Panc1 (cell line): ENCODE results near the gene CCR7. TPM values are rescaled to one million over a fixed set of nuclear protein-coding genes. Genes with fewer than 3 reads are reported as not detected.

Source experiments
- ATAC-seq: fragments of 200-7000 bp; cut with Tn5 transposase; 2 replicates; pipeline ENCODE4 v1.9.1; 2020; ENCODE audit warnings: mild to moderate bottlenecking, moderate library complexity
- BruUV-seq: library from RNA; stranded (reverse); fragments of 400-500 nt; replicated peaks from 2 replicates; lab custom pipeline; 2021; lab: Mats Ljungman, UMichigan
- CTCF ChIA-PET: fragments of 300-600 bp; sonication (Branson Sonifier 250); formaldehyde crosslinking; loops from one replicate; lab custom pipeline; 2022; ENCODE audit warnings: antibody characterized with exemption; lab: Charles Lee
- POLR2A ChIA-PET: fragments of 300-600 bp; sonication (Branson Sonifier 250); formaldehyde crosslinking; loops from one replicate; lab custom pipeline; 2022; ENCODE audit warnings: antibody characterized with exemption; lab: Charles Lee
- DNase-seq: peaks from one replicate; pipeline ENCODE4 v3.0.0-alpha.2; 2010; ENCODE audit warnings: low read depth, low spot score
- H3K27ac ChIP-seq: 2 replicates; pipeline ENCODE4 v1.5.1; 2011; ENCODE audit warnings: mild to moderate bottlenecking, low read length, inconsistent platforms
- H3K27me3 ChIP-seq: fragments of 200-500 bp; sonication (Bioruptor generic); 2 replicates; pipeline ENCODE4 v1.6.0; 2014; ENCODE audit warnings: low read length, inconsistent platforms; ENCODE audit not compliant: control insufficient read depth, insufficient read depth
- H3K36me3 ChIP-seq: fragments of 200-500 bp; sonication (Bioruptor generic); 2 replicates; pipeline ENCODE4 v1.5.1; 2014; ENCODE audit warnings: inconsistent platforms, mild to moderate bottlenecking, low read length, moderate library complexity; ENCODE audit not compliant: control insufficient read depth, insufficient read depth
- H3K4me1 ChIP-seq: 2 replicates; pipeline ENCODE4 v1.5.1; 2011; ENCODE audit warnings: inconsistent platforms, mild to moderate bottlenecking, low read length, moderate library complexity; ENCODE audit not compliant: control insufficient read depth, insufficient read depth
- H3K4me3 ChIP-seq, 2 experiments: 2 replicates each; pipeline ENCODE4 v1.5.1; 2011 to 2012; ENCODE audit warnings: low read depth in 2 of 2, low read length in 2 of 2, mild to moderate bottlenecking in 2 of 2, inconsistent platforms in 1 of 2, moderate library complexity in 1 of 2
- H3K9me3 ChIP-seq: fragments of 200-500 bp; sonication (Bioruptor generic); 2 replicates; pipeline ENCODE4 v1.5.1; 2014; ENCODE audit warnings: low read depth, mild to moderate bottlenecking, inconsistent platforms, low read length, moderate library complexity; ENCODE audit not compliant: control insufficient read depth, insufficient read depth
- POLR2AphosphoS5 ChIP-seq: IDR thresholded peaks from 2 replicates; pipeline ENCODE4 v1.6.1; 2012; ENCODE audit warnings: mild to moderate bottlenecking, low read depth, low read length, moderate library complexity
- SIN3A ChIP-seq: IDR thresholded peaks from 2 replicates; pipeline ENCODE4 v1.6.1; 2012; ENCODE audit warnings: low read depth, mild to moderate bottlenecking, low read length, moderate library complexity, borderline replicate concordance; ENCODE audit not compliant: insufficient read depth
- TCF7L2 ChIP-seq: IDR thresholded peaks from 2 replicates; pipeline ENCODE4 v1.6.1; 2011; ENCODE audit warnings: mild to moderate bottlenecking, low read depth, low read length, inconsistent platforms
- in situ Hi-C: cut with HindIII; loops from 2 replicates; pipeline ENCODE4 v1.10.0; 2016; ENCODE audit warnings: low sequenced_read_pairs, low pct_unique_long_range_greater_than_20kb
- intact Hi-C: fragments of 100-400 bp; cut with micrococcal nuclease; formaldehyde crosslinking; loops from one replicate; pipeline ENCODE4 v1.10.0; 2022; ENCODE audit not compliant: unreplicated experiment
- total RNA-seq: library from RNA; stranded (reverse); gene quantifications from one replicate; pipeline ENCODE4 v1.2.1, GENCODE V29; 2021; ENCODE audit not compliant: unreplicated experiment
- TF ChIP-seq, protein P1 (sequence below), 2 experiments: IDR thresholded peaks; 2 replicates each; pipeline ENCODE4 v1.6.1; 2011 to 2012; ENCODE audit warnings: low read depth in 2 of 2, control low read depth in 1 of 2, low read length in 1 of 2, mild to moderate bottlenecking in 1 of 2, moderate library complexity in 1 of 2; ENCODE audit not compliant: insufficient read depth in 1 of 2
- TF ChIP-seq, protein P2 (sequence below): fragments of 450-650 bp; IDR thresholded peaks from 2 replicates; pipeline ENCODE4 v1.5.1; 2017; ENCODE audit warnings: mild to moderate bottlenecking

Gene CCR7
- total RNA-seq, 1 experiment from 2014 or later: 0.44 TPM

DNA sequence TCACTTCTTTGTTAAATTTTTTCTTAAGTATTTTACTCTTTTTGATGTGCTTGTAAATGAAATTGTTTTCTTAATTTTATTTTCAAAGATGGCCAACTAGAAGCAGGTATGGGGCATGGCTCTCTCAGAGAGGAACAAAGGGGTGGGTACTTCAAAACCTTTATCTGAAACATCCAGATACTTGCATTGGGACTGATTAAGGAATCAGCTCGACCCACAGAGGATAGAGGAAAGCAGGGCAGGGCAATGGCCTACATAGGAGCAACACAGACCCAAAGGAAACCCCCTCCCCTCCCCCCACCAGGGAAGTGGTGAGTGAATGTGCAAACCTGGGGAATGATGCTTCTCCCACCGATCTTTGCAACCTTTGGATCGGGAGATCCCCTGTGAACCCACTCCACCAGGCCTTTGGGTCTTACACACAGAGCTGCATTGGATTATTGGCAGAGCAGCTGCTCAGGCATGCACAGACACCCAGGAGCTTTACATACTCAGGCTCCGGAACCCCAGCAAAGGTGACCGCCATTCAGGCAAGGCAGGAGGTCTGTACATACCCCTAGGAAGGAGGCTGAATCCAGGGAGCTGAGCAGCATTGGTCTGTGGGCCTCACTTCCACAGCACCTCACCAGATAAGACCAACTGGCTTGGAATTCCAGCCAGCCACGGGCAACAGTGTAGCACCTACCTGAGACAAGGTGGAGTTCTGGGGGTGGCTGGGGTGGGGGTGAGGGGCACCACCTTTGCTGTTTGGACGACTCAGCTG lies 3.0 kb upstream of the CCR7 start:
- no peak overlapping the region for H3K4me3 ChIP-seq
- peaks cover 5% of the 10 kb centered on the region; the same call in 1 of the 2 replicates for H3K27me3 ChIP-seq
- H3K36me3 ChIP-seq: no peaks in the 10 kb centered on the region
- TF ChIP-seq POLR2AphosphoS5 (no peak), TCF7L2 (no peak), SIN3A (no peak)
- TF ChIP-seq, protein P1, sequence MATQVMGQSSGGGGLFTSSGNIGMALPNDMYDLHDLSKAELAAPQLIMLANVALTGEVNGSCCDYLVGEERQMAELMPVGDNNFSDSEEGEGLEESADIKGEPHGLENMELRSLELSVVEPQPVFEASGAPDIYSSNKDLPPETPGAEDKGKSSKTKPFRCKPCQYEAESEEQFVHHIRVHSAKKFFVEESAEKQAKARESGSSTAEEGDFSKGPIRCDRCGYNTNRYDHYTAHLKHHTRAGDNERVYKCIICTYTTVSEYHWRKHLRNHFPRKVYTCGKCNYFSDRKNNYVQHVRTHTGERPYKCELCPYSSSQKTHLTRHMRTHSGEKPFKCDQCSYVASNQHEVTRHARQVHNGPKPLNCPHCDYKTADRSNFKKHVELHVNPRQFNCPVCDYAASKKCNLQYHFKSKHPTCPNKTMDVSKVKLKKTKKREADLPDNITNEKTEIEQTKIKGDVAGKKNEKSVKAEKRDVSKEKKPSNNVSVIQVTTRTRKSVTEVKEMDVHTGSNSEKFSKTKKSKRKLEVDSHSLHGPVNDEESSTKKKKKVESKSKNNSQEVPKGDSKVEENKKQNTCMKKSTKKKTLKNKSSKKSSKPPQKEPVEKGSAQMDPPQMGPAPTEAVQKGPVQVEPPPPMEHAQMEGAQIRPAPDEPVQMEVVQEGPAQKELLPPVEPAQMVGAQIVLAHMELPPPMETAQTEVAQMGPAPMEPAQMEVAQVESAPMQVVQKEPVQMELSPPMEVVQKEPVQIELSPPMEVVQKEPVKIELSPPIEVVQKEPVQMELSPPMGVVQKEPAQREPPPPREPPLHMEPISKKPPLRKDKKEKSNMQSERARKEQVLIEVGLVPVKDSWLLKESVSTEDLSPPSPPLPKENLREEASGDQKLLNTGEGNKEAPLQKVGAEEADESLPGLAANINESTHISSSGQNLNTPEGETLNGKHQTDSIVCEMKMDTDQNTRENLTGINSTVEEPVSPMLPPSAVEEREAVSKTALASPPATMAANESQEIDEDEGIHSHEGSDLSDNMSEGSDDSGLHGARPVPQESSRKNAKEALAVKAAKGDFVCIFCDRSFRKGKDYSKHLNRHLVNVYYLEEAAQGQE (IDR thresholded peaks at IDR 0.05; ENCODE audit: insufficient read depth in 1 of 2, low read depth in 2 of 2, low read length in 1 of 2): no peak
- TF ChIP-seq, protein P2, sequence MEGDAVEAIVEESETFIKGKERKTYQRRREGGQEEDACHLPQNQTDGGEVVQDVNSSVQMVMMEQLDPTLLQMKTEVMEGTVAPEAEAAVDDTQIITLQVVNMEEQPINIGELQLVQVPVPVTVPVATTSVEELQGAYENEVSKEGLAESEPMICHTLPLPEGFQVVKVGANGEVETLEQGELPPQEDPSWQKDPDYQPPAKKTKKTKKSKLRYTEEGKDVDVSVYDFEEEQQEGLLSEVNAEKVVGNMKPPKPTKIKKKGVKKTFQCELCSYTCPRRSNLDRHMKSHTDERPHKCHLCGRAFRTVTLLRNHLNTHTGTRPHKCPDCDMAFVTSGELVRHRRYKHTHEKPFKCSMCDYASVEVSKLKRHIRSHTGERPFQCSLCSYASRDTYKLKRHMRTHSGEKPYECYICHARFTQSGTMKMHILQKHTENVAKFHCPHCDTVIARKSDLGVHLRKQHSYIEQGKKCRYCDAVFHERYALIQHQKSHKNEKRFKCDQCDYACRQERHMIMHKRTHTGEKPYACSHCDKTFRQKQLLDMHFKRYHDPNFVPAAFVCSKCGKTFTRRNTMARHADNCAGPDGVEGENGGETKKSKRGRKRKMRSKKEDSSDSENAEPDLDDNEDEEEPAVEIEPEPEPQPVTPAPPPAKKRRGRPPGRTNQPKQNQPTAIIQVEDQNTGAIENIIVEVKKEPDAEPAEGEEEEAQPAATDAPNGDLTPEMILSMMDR: no peak
- peaks cover 8% of the 10 kb centered on the region; the same call in 1 of the 2 replicates for H3K9me3 ChIP-seq
- H3K27ac ChIP-seq: no peak overlapping the region
- ATAC-seq (no peak), DNase-seq (no peak)
- POLR2A ChIA-PET: no interaction called here
- CTCF ChIA-PET: interaction anchor here (1.6 kb wide), 1 partner anchor 8 kb away, joined by 4 read pairs; no protein-coding TSS in a partner anchor
- intact Hi-C loops: no loop called here
- H3K4me1 ChIP-seq: no peaks in the 10 kb centered on the region
- in situ Hi-C loops: no loop called here
- BruUV-seq: no TSS peak

DNA sequence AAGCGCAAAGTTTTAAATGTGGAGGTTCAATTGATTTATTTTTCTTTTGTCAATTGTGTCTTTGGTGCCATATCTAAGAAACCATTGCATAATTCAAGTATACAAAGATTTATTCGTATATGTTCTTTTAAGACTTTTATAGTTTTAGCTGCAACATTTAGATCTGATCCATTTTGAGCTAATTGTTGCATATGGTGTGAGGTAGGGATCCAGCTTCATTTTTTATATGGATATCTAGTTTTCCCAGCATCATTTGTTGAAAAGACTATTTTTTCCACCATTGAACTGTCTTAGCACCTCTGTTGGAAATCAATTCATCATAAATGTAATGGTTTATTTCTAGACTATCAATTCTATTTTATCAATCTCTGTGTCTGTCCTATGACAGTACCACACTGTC lies 2.1 kb upstream of the CCR7 start:
- in situ Hi-C loops (no loop called here), intact Hi-C loops (no loop called here)
- TF ChIP-seq, protein P1 (IDR thresholded peaks at IDR 0.05; ENCODE audit: insufficient read depth in 1 of 2, low read depth in 2 of 2, low read length in 1 of 2): no peak
- TF ChIP-seq, protein P2: no peak
- TF ChIP-seq SIN3A: no peak
- no peak for TF ChIP-seq POLR2AphosphoS5
- no peak for TF ChIP-seq TCF7L2
- no peak overlapping the region for H3K27ac ChIP-seq
- ATAC-seq (no peak), DNase-seq (no peak)
- H3K9me3 ChIP-seq: peaks cover 8% of the 10 kb centered on the region; the same call in 1 of the 2 replicates
- POLR2A ChIA-PET: no interaction called here
- no peaks in the 10 kb centered on the region for H3K4me1 ChIP-seq
- no peak overlapping the region for H3K4me3 ChIP-seq
- BruUV-seq: no TSS peak
- peaks cover 5% of the 10 kb centered on the region; the same call in 1 of the 2 replicates for H3K27me3 ChIP-seq
- H3K36me3 ChIP-seq: no peaks in the 10 kb centered on the region
- CTCF ChIA-PET: no interaction called here
